GM12878 (cell line): ENCODE data around the gene NPHS1. TPM values are rescaled to one million over a fixed set of nuclear protein-coding genes. Genes with fewer than 3 reads are reported as not detected.

Source experiments
- ATAC-seq: fragments of 200-7000 bp; cut with Tn5 transposase; 3 replicates; pipeline ENCODE4 v1.9.1; 2020; ENCODE audit warnings: mild to moderate bottlenecking, moderate library complexity
- BruUV-seq: library from RNA; stranded (reverse); fragments of 400-500 nt; replicated peaks from 2 replicates; lab custom pipeline; 2021; lab: Mats Ljungman, UMichigan
- CTCF ChIA-PET: fragments of 300-600 bp; sonication (Branson Sonifier 250); formaldehyde crosslinking; extraction: SDS; loops from one replicate; lab custom pipeline; 2021; ENCODE audit warnings: inconsistent platforms; lab: Yijun Ruan, JAX
- POLR2A ChIA-PET: fragments of 350-600 bp; formaldehyde crosslinking; extraction: SDS; loops from one replicate; lab custom pipeline; 2021; ENCODE audit warnings: inconsistent platforms; lab: Charles Lee
- RAD21 ChIA-PET: fragments of 300-600 bp; sonication (Branson Sonifier 250); formaldehyde crosslinking; loops from one replicate; lab custom pipeline; 2023; ENCODE audit warnings: antibody characterized with exemption; ENCODE audit not compliant: unreplicated experiment; lab: Charles Lee
- SMC1A ChIA-PET: fragments of 300-600 bp; sonication (Branson Sonifier 250); formaldehyde crosslinking; loops from one replicate; lab custom pipeline; 2023; ENCODE audit not compliant: unreplicated experiment, uncharacterized antibody; lab: Charles Lee
- DNase-seq: peaks from one replicate; pipeline ENCODE4 v3.0.0-alpha.2; 2011; ENCODE audit warnings: low read depth, low spot score
- FAIRE-seq: peaks from 3 replicates; lab custom pipeline; 2011; peaks lifted over from hg19 to GRCh38; lab: Jason Lieb, UNC
- H2AFZ ChIP-seq: 2 replicates; pipeline ENCODE4 v1.6.0; 2011; ENCODE audit warnings: low read depth, low read length, control low read depth; ENCODE audit not compliant: control insufficient read depth
- H3K27ac ChIP-seq: 2 replicates; pipeline ENCODE4 v1.5.1; 2011; ENCODE audit warnings: control low read depth; ENCODE audit not compliant: control insufficient read depth, insufficient read depth
- H3K27me3 ChIP-seq, 2 experiments: replicated peaks in 1 of 2; 2 replicates each; pipeline versions ENCODE4 v1.6.0 to v1.6.1; 2011; ENCODE audit warnings: low read length in 1 of 2; ENCODE audit not compliant: control insufficient read depth in 2 of 2, insufficient read depth in 2 of 2
- H3K36me3 ChIP-seq, 2 experiments: 2 replicates each; pipeline ENCODE4 v1.5.1; 2011; ENCODE audit warnings: low read length in 1 of 2; ENCODE audit not compliant: control insufficient read depth in 2 of 2, insufficient read depth in 2 of 2
- H3K4me1 ChIP-seq: 2 replicates; pipeline ENCODE4 v1.6.1; 2011; ENCODE audit warnings: mild to moderate bottlenecking, low read length, moderate library complexity, mixed read lengths; ENCODE audit not compliant: control insufficient read depth, insufficient read depth
- H3K4me2 ChIP-seq: 2 replicates; pipeline ENCODE4 v1.6.0; 2011; ENCODE audit warnings: control low read depth; ENCODE audit not compliant: control insufficient read depth, insufficient read depth
- H3K4me3 ChIP-seq: fragments of 200-600 bp; sonication (generic); 2 replicates; pipeline ENCODE4 v1.5.1; 2016
- H3K79me2 ChIP-seq: 2 replicates; pipeline ENCODE4 v1.6.0; 2011; ENCODE audit warnings: low read length; ENCODE audit not compliant: control insufficient read depth, insufficient read depth
- H3K9ac ChIP-seq: 2 replicates; pipeline ENCODE4 v1.8.0; 2011; ENCODE audit warnings: low read length, control low read depth, mixed read lengths; ENCODE audit not compliant: control insufficient read depth, insufficient read depth
- H3K9me3 ChIP-seq: replicated peaks from 3 replicates; pipeline ENCODE4 v1.5.1; 2011; ENCODE audit warnings: mild to moderate bottlenecking, low read length; ENCODE audit not compliant: control insufficient read depth, insufficient read depth
- H4K20me1 ChIP-seq: 2 replicates; pipeline ENCODE4 v1.6.0; 2011; ENCODE audit not compliant: control insufficient read depth, insufficient read depth
- BCLAF1 ChIP-seq: fragments of 450-650 bp; IDR thresholded peaks from 2 replicates; pipeline ENCODE4 v1.6.1; 2017; ENCODE audit warnings: antibody characterized with exemption, mild to moderate bottlenecking, moderate library complexity
- CHD1 ChIP-seq: IDR thresholded peaks from 2 replicates; pipeline ENCODE4 v1.6.1; 2012; ENCODE audit warnings: low read depth, low read length, improper control_type of control experiment
- ELK1 ChIP-seq: IDR thresholded peaks from 2 replicates; pipeline ENCODE4 v1.6.1; 2012; ENCODE audit warnings: low read depth, low read length, improper control_type of control experiment
- ETV6 ChIP-seq, 2 experiments: fragments of 450-650 bp in 1 of 2; IDR thresholded peaks in 1 of 2; conservative IDR thresholded peaks in 1 of 2; 2 replicates each; pipeline ENCODE4 v1.6.1; 2014; ENCODE audit warnings: antibody characterized with exemption in 1 of 2, borderline replicate concordance in 1 of 2, low read depth in 1 of 2, mild to moderate bottlenecking in 1 of 2, moderate library complexity in 1 of 2
- HDAC6 ChIP-seq: fragments of 200-600 bp; sonication (generic); IDR thresholded peaks from one replicate; pipeline ENCODE4 v1.8.0; 2017; ENCODE audit warnings: antibody characterized with exemption; ENCODE audit not compliant: unreplicated experiment
- MAX ChIP-seq: IDR thresholded peaks from 2 replicates; pipeline ENCODE4 v1.6.1; 2012; ENCODE audit warnings: low read depth, low read length, improper control_type of control experiment
- MTA2 ChIP-seq: fragments of 450-650 bp; IDR thresholded peaks from 2 replicates; pipeline ENCODE4 v1.6.1; 2016; ENCODE audit warnings: low read depth, mild to moderate bottlenecking, moderate library complexity
- MTA3 ChIP-seq: IDR thresholded peaks from 2 replicates; pipeline ENCODE4 v1.6.1; 2012; ENCODE audit warnings: low read length, inconsistent platforms, borderline replicate concordance
- NFYA ChIP-seq: IDR thresholded peaks from 2 replicates; pipeline ENCODE4 v1.6.1; 2011; ENCODE audit warnings: low read depth, mild to moderate bottlenecking, low read length, improper control_type of control experiment, borderline replicate concordance
- POU2F2 ChIP-seq: IDR thresholded peaks from 3 replicates; pipeline ENCODE4 v1.6.1; 2011; ENCODE audit warnings: low read depth, mild to moderate bottlenecking, low read length, borderline replicate concordance
- TCF7 ChIP-seq: IDR thresholded peaks from 2 replicates; pipeline ENCODE4 v1.6.1; 2014; ENCODE audit warnings: antibody characterized with exemption, borderline replicate concordance
- USF1 ChIP-seq: IDR thresholded peaks from 2 replicates; pipeline ENCODE4 v1.6.1; 2011; ENCODE audit warnings: borderline replicate concordance, low read depth, mild to moderate bottlenecking, moderate library complexity, mixed read lengths, low read length; ENCODE audit not compliant: insufficient read depth; ENCODE audit errors: extremely low read length
- ZNF274 ChIP-seq: IDR thresholded peaks from one replicate; pipeline ENCODE4 v1.8.0; 2011; ENCODE audit not compliant: insufficient read length, insufficient read depth
- WGBS: methylation state at CpG from one replicate; pipeline ENCODE4 v1.1.6; 2016; ENCODE audit warnings: low lambda C conversion rate; ENCODE audit not compliant: insufficient replicate concordance, insufficient coverage; ENCODE audit errors: missing lambda C conversion rate; 5-methylcytosine and 5-hydroxymethylcytosine counted together
- in situ Hi-C: fragments of 300-500 bp; cut with MboI; formaldehyde crosslinking; loops from 9 replicates; pipeline ENCODE4 v1.14.3; 2018; ENCODE audit warnings: mixed read lengths
- intact Hi-C: fragments of 100-400 bp; cut with micrococcal nuclease; formaldehyde crosslinking; loops from one replicate; pipeline ENCODE4 v1.14.2; 2022; ENCODE audit not compliant: unreplicated experiment
- polyA plus RNA-seq, 11 experiments: library from polyadenylated mRNA; depleted of rRNA in 4 of 11; unstranded in 6 of 11; stranded (reverse) in 5 of 11; fragments of >200 nt; fragmentation: Nextera tagmentation in 4 of 11; fragmentation: Illumina TruSeq in 1 of 11; extraction: Ambion mirVana in 4 of 11; extraction: Trizol in 1 of 11; gene quantifications; 1 replicate in 1 of 11; 2 replicates in 10 of 11; pipeline versions ENCODE4 v1.2.1 to v1.2.3, GENCODE V29; 2011 to 2016; ENCODE audit warnings: inconsistent platforms in 2 of 11, missing spikeins in 2 of 11, low read depth in 1 of 11
- total RNA-seq, 4 experiments: library from RNA; depleted of rRNA in 3 of 4; stranded (reverse); fragments of >200 nt in 3 of 4; fragmentation: Illumina TruSeq in 1 of 4; extraction: Trizol in 1 of 4; gene quantifications; 2 replicates each; pipeline versions ENCODE4 v1.2.1 to v1.2.3, GENCODE V29; 2013 to 2021

Gene NPHS1
- total and polyA plus RNA-seq, 10 of the 15 experiments (the other 5 are each of a cell fraction or from before 2014, with no cell fraction given): not detected

- DNase-seq: no peak
- H3K4me3 ChIP-seq: no peak overlapping the region
- H3K27ac ChIP-seq: no peak overlapping the region
- in situ Hi-C loops: no loop called here
- no peak overlapping the region for H3K9ac ChIP-seq
- CTCF ChIA-PET: interaction anchor here (1.2 kb wide), 1 partner anchor 85 kb away, joined by 3 read pairs; no protein-coding TSS in a partner anchor
- no peak for ATAC-seq
- H3K9me3 ChIP-seq: no peaks in the 10 kb centered on the region
- no peaks in the 10 kb centered on the region for H3K79me2 ChIP-seq
- no peaks in the 10 kb centered on the region for H4K20me1 ChIP-seq
- TF ChIP-seq USF1: no peak
- TF ChIP-seq ZNF274: no peak
- no peak for TF ChIP-seq ELK1
- TF ChIP-seq MAX: no peak
- TF ChIP-seq MTA3: no peak
- TF ChIP-seq TCF7: no peak
- no peak for TF ChIP-seq CHD1
- TF ChIP-seq NFYA: no peak
- TF ChIP-seq HDAC6: no peak
- no peak for TF ChIP-seq ETV6 (conservative IDR thresholded peaks at IDR 0.05 in 1 of 2, IDR thresholded peaks at IDR 0.05 in 1 of 2; ENCODE audit: borderline replicate concordance in 1 of 2, low read depth in 1 of 2)
- TF ChIP-seq BCLAF1: no peak
- TF ChIP-seq MTA2: no peak
- TF ChIP-seq POU2F2: no peak
- TF ChIP-seq, all 136 proteins: peak for 0
- Histone ChIP-seq H2AFZ (no peak overlapping the region), H3K4me1 (no peaks in the 10 kb centered on the region), H3K36me3 (no peaks in the 10 kb centered on the region; a peak in 1 of 4 replicates), H3K27me3 (no peaks in the 10 kb centered on the region), H3K4me2 (no peak overlapping the region)
- WGBS: 62% methylated on average over 8 of the region's 8 CpGs
- ChIA-PET POLR2A (no interaction called here), RAD21 (no interaction called here), SMC1A (no interaction called here)
- BruUV-seq: no TSS peak
- FAIRE-seq: no peak
- intact Hi-C loops: no loop called here
These were observed 73.3 kb downstream of the NPHS1 start for GRCh38 chr19:35779033-35779432.
